Adrenal gland (tissue), 5 donors: Measurements from ENCODE around the gene GDF7.

Source experiments
- POLR2A ChIP-seq, 2 donors: fragments of 450-650 bp; IDR thresholded peaks; one replicate each; pipeline ENCODE4 v1.6.1; 2017; ENCODE audit warnings: antibody characterized with exemption in 2 of 2, mild to moderate bottlenecking in 2 of 2, moderate library complexity in 1 of 2
- TF ChIP-seq, protein P1 (sequence below), 6 experiments: fragments of 450-650 bp in 4 of 6; fragments of 200-600 bp in 2 of 6; sonication (generic) in 1 of 6; IDR thresholded peaks; 1 replicate in 5 of 6; 2 replicates in 1 of 6; pipeline versions ENCODE4 v1.5.1 to v1.8.0; 2016 to 2021; ENCODE audit warnings: antibody characterized with exemption in 6 of 6, mild to moderate bottlenecking in 2 of 6, moderate library complexity in 1 of 6
- donor health status: DM: no; HTN: no; CAD: no.

DNA sequence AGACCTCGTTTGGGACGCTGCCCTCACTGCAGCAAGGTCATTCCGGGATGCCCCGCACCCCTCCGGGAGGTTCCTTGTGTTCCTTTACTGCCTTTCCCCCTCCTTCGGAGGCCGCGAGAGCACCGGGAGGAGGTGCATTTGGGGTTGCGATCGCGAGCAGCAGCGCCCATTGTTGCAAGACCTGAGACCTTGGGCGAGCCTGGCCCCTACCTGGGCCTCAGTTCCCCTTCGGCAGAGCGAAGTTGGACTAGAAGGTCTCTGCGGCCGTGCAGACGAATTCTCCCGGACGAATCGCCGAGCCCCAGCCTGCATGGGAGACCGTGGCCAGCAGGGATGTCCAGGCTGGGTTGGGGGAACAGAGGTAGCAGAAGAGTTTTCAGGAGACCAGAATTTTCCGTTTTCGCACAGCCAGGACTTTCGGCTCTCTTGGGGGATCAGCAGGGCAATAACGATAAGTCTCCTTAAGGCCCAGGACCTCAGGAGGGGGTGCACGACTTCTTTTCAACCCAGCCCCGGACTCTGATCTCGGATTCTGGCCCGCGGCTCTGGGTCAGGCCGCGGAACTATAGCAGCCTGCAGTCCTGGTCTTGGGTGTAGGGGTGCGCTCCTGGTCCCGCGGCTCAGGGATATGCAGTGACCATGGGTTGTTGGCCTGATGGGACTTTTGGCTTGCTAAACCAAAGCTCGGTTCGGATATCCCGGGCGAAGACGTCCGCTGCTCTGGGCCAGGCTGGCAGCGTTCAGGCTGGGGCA, 2.8 kb downstream of the GDF7 start:
- TF ChIP-seq POLR2A (IDR thresholded peaks at IDR 0.05): no peak
- TF ChIP-seq, protein P1, sequence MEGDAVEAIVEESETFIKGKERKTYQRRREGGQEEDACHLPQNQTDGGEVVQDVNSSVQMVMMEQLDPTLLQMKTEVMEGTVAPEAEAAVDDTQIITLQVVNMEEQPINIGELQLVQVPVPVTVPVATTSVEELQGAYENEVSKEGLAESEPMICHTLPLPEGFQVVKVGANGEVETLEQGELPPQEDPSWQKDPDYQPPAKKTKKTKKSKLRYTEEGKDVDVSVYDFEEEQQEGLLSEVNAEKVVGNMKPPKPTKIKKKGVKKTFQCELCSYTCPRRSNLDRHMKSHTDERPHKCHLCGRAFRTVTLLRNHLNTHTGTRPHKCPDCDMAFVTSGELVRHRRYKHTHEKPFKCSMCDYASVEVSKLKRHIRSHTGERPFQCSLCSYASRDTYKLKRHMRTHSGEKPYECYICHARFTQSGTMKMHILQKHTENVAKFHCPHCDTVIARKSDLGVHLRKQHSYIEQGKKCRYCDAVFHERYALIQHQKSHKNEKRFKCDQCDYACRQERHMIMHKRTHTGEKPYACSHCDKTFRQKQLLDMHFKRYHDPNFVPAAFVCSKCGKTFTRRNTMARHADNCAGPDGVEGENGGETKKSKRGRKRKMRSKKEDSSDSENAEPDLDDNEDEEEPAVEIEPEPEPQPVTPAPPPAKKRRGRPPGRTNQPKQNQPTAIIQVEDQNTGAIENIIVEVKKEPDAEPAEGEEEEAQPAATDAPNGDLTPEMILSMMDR (IDR thresholded peaks at IDR 0.05): no peak
